Measurements from ENCODE around the gene NAALADL2.

DNA sequence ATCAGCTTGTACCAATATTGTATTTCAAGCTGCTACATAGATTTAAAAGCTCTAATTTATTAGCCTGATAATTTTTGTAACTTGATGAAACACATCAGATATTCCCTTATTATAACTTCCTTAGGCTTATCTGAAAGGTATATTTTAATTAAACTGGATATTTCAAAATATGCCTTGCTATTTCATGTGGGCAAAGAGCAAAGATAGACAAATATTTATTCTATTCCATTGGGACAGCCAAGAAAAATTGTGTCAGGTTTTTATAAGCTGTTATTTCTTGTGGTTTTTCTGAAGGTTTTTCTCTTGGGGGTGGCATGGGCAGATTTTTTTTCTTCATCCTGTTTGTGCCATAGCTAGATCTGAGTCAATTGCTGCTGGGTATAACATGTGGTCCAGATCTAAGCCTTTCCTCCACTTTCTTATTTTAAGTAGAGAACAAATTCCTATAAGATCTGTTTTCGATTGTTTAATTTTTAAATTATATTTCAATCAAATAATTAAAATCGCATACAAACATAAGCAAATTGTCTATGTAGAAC, 249.5 kb downstream of the NAALADL2 start:
- TF ChIP-seq, protein P1, sequence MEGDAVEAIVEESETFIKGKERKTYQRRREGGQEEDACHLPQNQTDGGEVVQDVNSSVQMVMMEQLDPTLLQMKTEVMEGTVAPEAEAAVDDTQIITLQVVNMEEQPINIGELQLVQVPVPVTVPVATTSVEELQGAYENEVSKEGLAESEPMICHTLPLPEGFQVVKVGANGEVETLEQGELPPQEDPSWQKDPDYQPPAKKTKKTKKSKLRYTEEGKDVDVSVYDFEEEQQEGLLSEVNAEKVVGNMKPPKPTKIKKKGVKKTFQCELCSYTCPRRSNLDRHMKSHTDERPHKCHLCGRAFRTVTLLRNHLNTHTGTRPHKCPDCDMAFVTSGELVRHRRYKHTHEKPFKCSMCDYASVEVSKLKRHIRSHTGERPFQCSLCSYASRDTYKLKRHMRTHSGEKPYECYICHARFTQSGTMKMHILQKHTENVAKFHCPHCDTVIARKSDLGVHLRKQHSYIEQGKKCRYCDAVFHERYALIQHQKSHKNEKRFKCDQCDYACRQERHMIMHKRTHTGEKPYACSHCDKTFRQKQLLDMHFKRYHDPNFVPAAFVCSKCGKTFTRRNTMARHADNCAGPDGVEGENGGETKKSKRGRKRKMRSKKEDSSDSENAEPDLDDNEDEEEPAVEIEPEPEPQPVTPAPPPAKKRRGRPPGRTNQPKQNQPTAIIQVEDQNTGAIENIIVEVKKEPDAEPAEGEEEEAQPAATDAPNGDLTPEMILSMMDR (IDR thresholded peaks at IDR 0.05; ENCODE audit: poor library complexity), result no peak
- no peak for TF ChIP-seq EZH2 (IDR thresholded peaks at IDR 0.05; ENCODE audit: borderline replicate concordance)

All from hepatocyte (in vitro differentiated cells).